OCI-M1 (cell line): ENCODE results near the gene MYORG.

ENCODE experiments used
- DNase-seq: peaks from one replicate; lab custom pipeline; 2025; lab: John Stamatoyannopoulos, UW

Gene MYORG

DNA sequence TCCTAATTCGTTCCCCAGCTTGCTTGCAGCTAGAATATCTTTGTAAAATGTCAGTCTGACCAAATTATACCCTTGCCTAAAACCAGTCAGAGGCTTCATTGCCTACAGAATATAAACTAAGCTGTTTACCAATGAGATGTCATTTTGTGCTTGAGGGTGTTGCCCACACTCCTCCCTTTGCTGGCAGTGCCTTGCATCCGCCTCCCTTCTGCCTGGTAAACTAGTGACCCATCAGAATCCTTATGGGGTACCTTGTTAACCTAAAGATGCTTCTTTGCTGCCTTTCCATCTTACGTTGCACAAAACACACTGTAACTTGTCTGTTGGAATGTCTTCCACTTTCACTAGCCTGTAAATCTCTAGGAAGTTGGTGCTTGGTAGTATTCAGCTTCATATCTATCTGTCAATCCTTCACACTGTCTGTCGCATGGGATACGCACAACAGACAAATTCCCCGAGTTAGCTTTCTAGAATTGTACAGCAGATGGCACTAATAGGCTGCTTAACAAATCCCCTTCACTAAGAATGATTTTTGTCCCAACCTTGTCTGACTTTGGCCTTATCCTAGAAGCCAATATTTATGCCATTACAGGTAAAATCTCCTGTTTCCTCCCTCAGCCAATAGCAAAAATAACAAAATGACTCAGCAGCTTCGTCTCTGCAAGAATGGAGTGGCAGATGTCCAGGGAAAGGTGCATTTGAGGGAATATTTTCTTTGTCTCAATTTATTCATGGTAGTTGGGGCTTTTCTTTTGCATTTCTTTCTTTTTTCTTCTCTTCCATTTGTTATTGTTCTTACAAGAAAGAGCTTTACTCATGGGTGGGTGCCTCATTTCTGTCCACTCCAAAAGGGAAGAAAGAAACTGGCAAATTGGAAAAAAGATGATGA is 44.4 kb downstream of the MYORG start:
- peak; percentile 69 for DNase-seq

DNA sequence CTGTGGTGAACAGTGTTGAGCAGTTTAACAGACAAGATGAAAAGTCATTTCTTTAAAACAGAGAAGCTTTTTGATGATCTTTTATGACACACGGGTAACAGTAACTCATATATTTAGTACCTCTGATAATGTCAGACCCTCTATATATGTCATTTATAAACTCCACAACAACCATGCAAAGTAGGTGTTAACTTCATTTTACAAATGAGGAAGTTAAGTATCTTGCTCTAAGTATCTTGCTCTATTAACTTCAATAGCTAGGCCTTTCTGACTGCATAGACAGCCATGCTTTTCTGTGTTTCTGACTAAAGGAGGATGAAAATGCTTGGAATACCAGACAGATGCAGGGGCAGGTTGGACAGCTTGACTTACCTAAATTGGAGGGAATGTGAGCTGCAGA is 45.5 kb downstream of the MYORG start:
- DNase-seq, result peak; percentile 45

DNA sequence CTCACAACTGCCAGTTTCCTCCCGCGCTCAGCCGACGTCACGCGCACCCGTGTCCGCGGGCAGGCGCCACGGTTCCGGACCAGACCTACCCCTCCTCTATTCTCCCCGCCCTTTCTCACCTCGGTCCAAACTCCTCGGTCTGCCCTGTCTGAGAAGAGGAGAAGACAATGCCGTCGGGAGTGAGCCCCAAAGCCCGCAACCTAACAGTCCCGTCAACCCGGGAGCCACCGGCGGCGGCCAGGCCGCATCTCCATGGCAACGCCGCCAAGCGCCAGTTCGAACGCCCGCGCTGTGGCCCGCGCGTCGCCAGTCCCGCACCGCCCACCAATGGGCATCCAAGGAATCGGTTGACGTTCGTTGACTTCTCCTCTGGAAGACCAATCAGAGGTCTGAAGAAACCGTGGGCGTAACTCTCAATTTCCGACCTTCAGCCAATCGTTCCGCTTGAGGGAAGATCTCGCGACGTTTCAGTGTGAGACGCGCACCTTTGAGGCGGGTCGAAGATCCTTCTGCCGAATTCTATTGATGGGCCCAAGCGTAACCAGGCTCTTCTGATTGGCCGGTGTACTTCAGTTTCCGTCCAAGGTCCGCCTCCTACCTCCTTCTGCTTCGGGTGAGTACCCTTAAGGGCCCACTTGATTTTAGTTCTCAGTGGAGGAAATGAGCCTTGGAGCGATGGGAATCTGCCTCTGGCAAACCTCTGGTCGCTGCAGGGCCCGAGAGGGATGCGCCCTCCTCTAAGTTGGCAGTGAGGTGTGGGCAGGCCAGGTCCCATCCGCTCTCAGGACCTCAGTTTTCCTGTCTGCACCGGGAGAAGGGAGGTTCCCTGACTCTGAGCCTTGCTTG is 47.5 kb downstream of the MYORG start, which contains the start of the genes KIF24 and NUDT2:
Gene KIF24 (minus strand): TSS at position 282 of the 846 bp plus-strand sequence. CDS start 17,922 bp downstream, outside the sequence.
Gene NUDT2 (plus strand): TSS at position 583 of the 846 bp plus-strand sequence. CDS start 9,471 bp downstream, outside the sequence.
- peak; percentile 100 for DNase-seq

DNA sequence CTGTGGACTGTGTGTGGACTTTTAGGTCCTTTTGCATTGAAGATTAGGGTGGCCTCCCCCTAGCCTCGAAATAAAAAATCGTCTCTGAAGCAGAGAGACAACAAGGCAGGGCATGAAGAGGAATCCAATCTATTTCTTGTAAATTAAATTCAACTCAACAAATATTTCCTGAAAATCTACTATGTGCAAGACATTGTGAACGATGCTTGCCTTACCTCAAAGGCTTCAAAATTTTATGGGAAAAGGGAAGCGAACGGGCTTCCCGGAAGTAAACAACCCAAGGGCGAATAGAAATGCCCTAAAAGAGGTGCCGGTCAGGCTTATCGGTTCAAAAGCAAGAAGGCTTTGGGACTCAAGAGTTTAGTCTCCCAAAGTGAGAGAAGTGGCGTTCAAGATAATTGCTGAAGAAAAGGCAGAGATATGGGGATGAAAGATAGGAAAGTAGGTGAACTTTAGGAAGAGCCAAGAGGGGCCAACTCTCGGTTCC is 48.2 kb downstream of the MYORG start:
- DNase-seq, result peak; percentile 89

DNA sequence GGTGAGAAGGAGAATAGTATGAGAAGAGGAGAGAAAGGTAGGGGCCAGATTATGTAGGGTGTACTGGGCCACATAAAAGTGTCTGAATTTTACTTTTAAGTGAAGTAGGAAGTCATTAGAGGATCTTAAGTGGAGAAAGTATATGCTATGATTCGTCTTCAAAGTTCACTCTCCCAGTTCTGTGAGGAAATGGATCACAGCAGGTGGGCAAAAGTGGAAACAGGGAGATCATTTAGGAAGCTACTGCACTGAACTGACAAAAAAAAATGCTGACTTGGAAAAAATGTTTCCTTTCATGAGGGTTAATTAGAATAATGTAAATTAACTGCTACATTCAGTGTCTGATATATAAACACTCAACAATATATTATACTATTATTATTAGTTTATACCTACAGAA is 50.0 kb downstream of the MYORG start:
- peak; percentile 14 for DNase-seq

DNA sequence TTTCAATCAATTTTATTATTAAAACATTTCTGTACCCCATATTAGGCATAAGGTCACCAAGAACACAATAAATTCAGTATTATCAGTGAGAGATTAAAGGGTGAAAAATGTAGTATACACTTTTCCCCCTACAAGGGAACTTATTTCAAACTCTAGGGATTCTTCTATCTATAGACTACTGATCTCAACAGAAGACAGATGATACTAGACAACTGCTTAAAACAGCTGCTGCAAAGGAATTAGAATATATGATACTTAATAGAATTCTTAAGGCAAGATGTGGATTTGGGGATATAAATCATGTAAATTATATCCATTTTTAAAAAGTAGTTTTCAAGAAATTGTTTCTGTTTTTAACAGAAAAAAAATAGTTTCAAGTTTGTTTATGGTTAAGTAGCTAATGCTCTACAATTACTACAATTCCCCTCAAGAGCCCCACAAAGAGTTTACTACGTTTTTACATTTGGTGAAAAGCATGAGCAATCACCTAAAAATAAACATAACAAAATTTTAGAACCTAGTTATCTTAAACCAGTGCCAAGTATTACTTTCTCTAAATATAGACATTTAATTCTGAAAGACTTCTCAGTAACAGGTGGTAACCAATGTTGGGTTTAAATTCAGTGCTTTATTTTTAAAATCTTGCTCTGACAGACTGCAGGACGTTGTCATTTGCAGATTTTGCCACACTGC is 53.7 kb downstream of the MYORG start:
- DNase-seq, result no peak

DNA sequence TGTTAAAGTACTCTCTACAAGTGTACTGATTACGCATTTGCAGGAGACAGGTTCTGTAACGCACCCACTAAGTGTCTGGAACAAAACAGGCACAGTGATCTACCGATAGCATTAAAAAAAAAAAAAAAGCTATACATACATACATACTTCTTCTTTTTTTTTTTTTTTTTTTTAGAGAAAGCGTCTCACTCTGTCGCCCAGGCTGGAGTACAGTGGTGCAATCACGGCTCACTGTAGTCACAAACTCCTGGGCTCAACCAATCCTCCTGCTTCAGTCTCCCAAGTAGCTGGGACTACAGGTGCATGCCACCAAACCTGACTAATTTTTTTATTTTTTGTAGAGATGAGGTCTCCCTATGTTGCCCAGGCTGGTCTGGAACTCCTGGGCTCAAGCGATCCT is 55.2 kb downstream of the MYORG start:
- no peak for DNase-seq

DNA sequence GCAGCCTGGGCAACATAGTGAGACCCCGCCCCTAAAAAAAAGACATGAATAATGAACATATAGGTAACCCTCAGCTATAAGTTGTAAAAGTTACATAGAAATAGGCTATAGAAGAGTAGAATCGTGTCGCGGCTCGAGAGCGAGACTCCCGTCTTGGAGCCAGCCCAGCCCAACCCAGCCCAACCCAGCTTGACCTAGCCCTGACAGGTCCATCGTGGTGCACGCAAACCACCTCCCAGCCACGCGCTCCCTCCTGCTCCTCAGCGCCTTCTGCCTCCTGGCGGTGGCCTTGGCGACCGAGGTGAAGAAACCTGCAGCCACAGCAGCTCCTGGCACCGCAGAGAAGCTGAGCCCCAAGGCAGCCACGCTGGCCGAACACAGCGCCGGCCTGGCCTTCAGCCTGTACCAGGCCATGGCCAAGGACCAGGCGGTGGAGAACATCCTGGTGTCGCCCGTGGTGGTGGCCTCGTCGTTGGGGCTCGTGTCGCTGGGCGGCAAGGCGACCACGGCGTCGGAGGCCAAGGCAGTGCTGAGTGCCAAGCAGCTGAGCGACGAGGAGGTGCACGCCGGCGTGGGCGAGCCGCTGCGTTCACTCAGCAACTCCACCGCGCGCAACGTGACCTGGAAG is 58.4 kb downstream of the MYORG start:
- no peak for DNase-seq

DNA sequence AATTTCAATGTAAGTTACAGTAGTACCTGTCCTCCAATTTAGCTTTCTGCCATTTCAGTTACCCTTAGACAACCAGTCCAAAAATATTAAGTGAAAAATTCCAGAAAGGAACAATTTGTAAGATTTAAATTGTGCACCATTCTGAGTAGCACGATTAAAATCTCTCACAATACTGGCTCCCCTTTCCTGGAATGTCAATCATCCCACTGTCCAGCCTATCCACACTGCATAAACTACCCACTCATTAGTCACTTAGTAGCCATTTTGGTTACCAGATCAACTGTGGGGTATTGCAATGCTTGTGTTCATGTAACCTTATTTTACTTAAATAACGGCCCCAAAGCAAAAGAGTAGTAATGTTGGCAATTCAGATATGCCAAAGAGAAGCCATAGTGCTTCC is 59.3 kb downstream of the MYORG start:
- DNase-seq, result no peak
